GM19239 (cell line): ENCODE data around the gene NDUFB11.
A peak's percentile ranks its signal among the peaks of the same experiment; 100 is the strongest.

Experiments used
- DNase-seq: peaks from one replicate; pipeline ENCODE4 v3.0.0; 2011; ENCODE audit warnings: low spot score; ENCODE audit not compliant: insufficient read length
- FAIRE-seq: peaks from 2 replicates; lab custom pipeline; 2011; peaks lifted over from hg19 to GRCh38; lab: Jason Lieb, UNC

NDUFB11 gene

GRCh38 chrX:47144626-47145394 is at the start of gene NDUFB11, which contains the start of gene RBM10:
Gene NDUFB11 (minus strand): TSS chrX:47144702. CDS start chrX:47144679, 23 bp downstream.
Gene RBM10 (plus strand): TSS chrX:47145221. CDS start chrX:47147482, 2,261 bp downstream.
- FAIRE-seq: peak; percentile 100

GRCh38 chrX:47193475-47194193 is 49.1 kb upstream of the NDUFB11 start, which contains the start of gene UBA1:
Gene UBA1 (plus strand): TSS chrX:47193829. CDS start chrX:47198803, 4,974 bp downstream.
- FAIRE-seq (peak; percentile 100), DNase-seq (peak; percentile 54)

More at GRCh38 chrX:47144626-47145394, at the start of gene NDUFB11, which contains the start of gene RBM10:
- DNase-seq: peak; percentile 58

- DNase-seq (no peak), FAIRE-seq (peak; percentile 44)
Measured at GRCh38 chrX:47191806-47192401, 47.4 kb upstream of the NDUFB11 start.

GRCh38 chrX:47191331-47191730 is 46.8 kb upstream of the NDUFB11 start:
- FAIRE-seq: peak; percentile 81

GRCh38 chrX:47190445-47191269 is 46.2 kb upstream of the NDUFB11 start:
- FAIRE-seq: peak; percentile 96
- peak; percentile 79 for DNase-seq

More at GRCh38 chrX:47191331-47191730, 46.8 kb upstream of the NDUFB11 start:
- peak; percentile 29 for DNase-seq

- FAIRE-seq (peak; percentile 18), DNase-seq (no peak)
Measured at GRCh38 chrX:47189906-47190305, 45.4 kb upstream of the NDUFB11 start.

GRCh38 chrX:47187106-47187677 is 42.7 kb upstream of the NDUFB11 start:
- FAIRE-seq (no peak), DNase-seq (no peak)

GRCh38 chrX:47186096-47186740 is 41.7 kb upstream of the NDUFB11 start:
- DNase-seq (no peak), FAIRE-seq (no peak)

- FAIRE-seq (no peak), DNase-seq (no peak)
Measured at GRCh38 chrX:47185241-47185640, 40.7 kb upstream of the NDUFB11 start.

- FAIRE-seq: no peak
Measured at GRCh38 chrX:47184486-47184885, 40.0 kb upstream of the NDUFB11 start.

GRCh38 chrX:47182106-47182700 is 37.7 kb upstream of the NDUFB11 start:
- no peak for FAIRE-seq

More at GRCh38 chrX:47184486-47184885, 40.0 kb upstream of the NDUFB11 start:
- no peak for DNase-seq

GRCh38 chrX:47181301-47181700 is 36.8 kb upstream of the NDUFB11 start:
- no peak for FAIRE-seq
- no peak for DNase-seq

More at GRCh38 chrX:47182106-47182700, 37.7 kb upstream of the NDUFB11 start:
- DNase-seq: no peak

GRCh38 chrX:47180346-47180745 is 35.8 kb upstream of the NDUFB11 start:
- no peak for DNase-seq
- FAIRE-seq: no peak

GRCh38 chrX:47179928-47180255 is 35.4 kb upstream of the NDUFB11 start:
- FAIRE-seq: no peak
- DNase-seq: no peak

GRCh38 chrX:47179221-47179927 is 34.9 kb upstream of the NDUFB11 start:
- no peak for FAIRE-seq
- no peak for DNase-seq

GRCh38 chrX:47178337-47178736 is 33.8 kb upstream of the NDUFB11 start:
- no peak for FAIRE-seq
- no peak for DNase-seq

GRCh38 chrX:47177079-47177478 is 32.6 kb upstream of the NDUFB11 start:
- peak; percentile 69 for FAIRE-seq
- DNase-seq: no peak
